Posterior vena cava (tissue), 2 donors: Measurements from ENCODE around the gene UCP2. TPM values are rescaled to one million over a fixed set of nuclear protein-coding genes. Genes with fewer than 3 reads are reported as not detected.

Source experiments
- total RNA-seq, 2 donors: library from RNA; stranded (reverse); fragmentation: NEBNext Ultra II Directional; extraction: Animal tissue kit (Norgen Biotek cat#: 25700); gene quantifications; one replicate each; pipeline ENCODE4 v1.2.1, GENCODE V29; 2021
- donor health status: DM: yes; HTN: yes; CAD: no.
- donor health status: DM: yes; HTN: yes; CAD: no.

Gene UCP2
- total RNA-seq, 2 donors from 2014 or later, result 22.8 to 38.7 TPM

Other genes with a start within 250 kb of the UCP2 start
- gene RAB6A, start 221.8 kb downstream of the UCP2 start, total RNA-seq, result 100 to 1,000 TPM; 118 to 140 TPM
- 10 to 100 TPM; 15.8 to 17.1 TPM for gene MRPL48, start 195.0 kb downstream of the UCP2 start, total RNA-seq
- gene COA4, start 106.0 kb downstream of the UCP2 start, total RNA-seq, result 10 to 100 TPM; 36.3 to 37.2 TPM
- gene PAAF1, start 105.8 kb downstream of the UCP2 start, total RNA-seq, result 10 to 100 TPM in 1 of 2 donors, 1 to 10 TPM in 1; 9.5 to 14.6 TPM
- not detected for gene DNAJB13, start 31.8 kb downstream of the UCP2 start, total RNA-seq
- gene UCP3, start 26.2 kb upstream of the UCP2 start, total RNA-seq, result 1 to 10 TPM; 1.1 to 1.9 TPM
- gene C2CD3, start 188.2 kb upstream of the UCP2 start, total RNA-seq, result 10 to 100 TPM; 14.5 to 16.9 TPM
- gene PPME1, start 188.4 kb upstream of the UCP2 start, total RNA-seq, result 10 to 100 TPM; 30.0 to 34.0 TPM